IMR-90 (cell line): Measurements from ENCODE around the gene DOK6. TPM values are rescaled to one million over a fixed set of nuclear protein-coding genes. Genes with fewer than 3 reads are reported as not detected.

Experiments used
- ATAC-seq: fragments of 200-7000 bp; cut with Tn5 transposase; 2 replicates; pipeline ENCODE4 v1.9.1; 2020; ENCODE audit warnings: low read depth, mild to moderate bottlenecking, moderate library complexity
- BruUV-seq: library from RNA; stranded (reverse); fragments of 400-500 nt; replicated peaks from 2 replicates; lab custom pipeline; 2021; lab: Mats Ljungman, UMichigan
- CTCF ChIA-PET: fragments of 300-600 bp; formaldehyde crosslinking; extraction: SDS; loops from one replicate; lab custom pipeline; 2021; ENCODE audit warnings: antibody characterized with exemption; lab: Yijun Ruan, JAX
- POLR2A ChIA-PET: fragments of 300-600 bp; sonication (Branson Sonifier 250); formaldehyde crosslinking; loops from one replicate; lab custom pipeline; 2022; ENCODE audit warnings: antibody characterized with exemption; ENCODE audit not compliant: unreplicated experiment; lab: Charles Lee
- DNase-seq: peaks from one replicate; pipeline ENCODE4 v3.0.0; 2013
- H2AFZ ChIP-seq: replicated peaks from 2 replicates; pipeline ENCODE3; 2013; ENCODE audit warnings: low read length, mild to moderate bottlenecking; ENCODE audit not compliant: poor library complexity
- H2AK5ac ChIP-seq: 2 replicates; pipeline ENCODE4 v1.6.1; 2013; ENCODE audit warnings: low read depth, low read length, inconsistent platforms
- H2AK9ac ChIP-seq: replicated peaks from 2 replicates; pipeline ENCODE3; 2013; ENCODE audit warnings: mild to moderate bottlenecking, low read depth, low read length, moderate library complexity; ENCODE audit not compliant: poor library complexity
- H2BK120ac ChIP-seq: 2 replicates; pipeline ENCODE4 v1.6.1; 2013; ENCODE audit warnings: low read depth, low read length, inconsistent platforms
- H2BK15ac ChIP-seq: 3 replicates; pipeline ENCODE4 v1.6.1; 2013; ENCODE audit warnings: low read depth, low read length, inconsistent platforms
- H2BK20ac ChIP-seq: 2 replicates; pipeline ENCODE4 v1.6.1; 2013; ENCODE audit warnings: low read depth, mild to moderate bottlenecking, inconsistent platforms, low read length, moderate library complexity
- H2BK5ac ChIP-seq: 2 replicates; pipeline ENCODE4 v1.6.1; 2013; ENCODE audit warnings: mild to moderate bottlenecking, low read depth, low read length, inconsistent platforms; ENCODE audit not compliant: poor library complexity, severe bottlenecking
- H3K14ac ChIP-seq: replicated peaks from 2 replicates; pipeline ENCODE4 v1.6.1; 2013; ENCODE audit warnings: low read depth, low read length, inconsistent platforms
- H3K18ac ChIP-seq: 2 replicates; pipeline ENCODE4 v1.6.1; 2013; ENCODE audit warnings: low read depth, low read length, control low read depth
- H3K23ac ChIP-seq: 2 replicates; pipeline ENCODE4 v1.6.1; 2013; ENCODE audit warnings: low read depth, low read length, inconsistent platforms
- H3K27ac ChIP-seq: 2 replicates; pipeline ENCODE4 v1.5.1; 2013; ENCODE audit warnings: mild to moderate bottlenecking, control low read depth, low read length; ENCODE audit not compliant: insufficient read depth
- H3K27me3 ChIP-seq: 2 replicates; pipeline ENCODE4 v1.6.1; 2013; ENCODE audit warnings: low read length; ENCODE audit not compliant: control insufficient read depth, insufficient read depth
- H3K36me3 ChIP-seq: 2 replicates; pipeline ENCODE4 v1.6.1; 2013; ENCODE audit warnings: low read length, mixed read lengths; ENCODE audit not compliant: control insufficient read depth, insufficient read depth
- H3K4ac ChIP-seq: 2 replicates; pipeline ENCODE4 v1.6.1; 2013; ENCODE audit warnings: low read depth, low read length, inconsistent platforms
- H3K4me1 ChIP-seq: 2 replicates; pipeline ENCODE4 v1.6.1; 2013; ENCODE audit warnings: low read length, mixed read lengths; ENCODE audit not compliant: control insufficient read depth, insufficient read depth
- H3K4me2 ChIP-seq: 2 replicates; pipeline ENCODE4 v1.6.1; 2013; ENCODE audit warnings: low read depth, mild to moderate bottlenecking, control low read depth, low read length, moderate library complexity
- H3K4me3 ChIP-seq: 2 replicates; pipeline ENCODE4 v1.5.1; 2013; ENCODE audit warnings: low read depth, mild to moderate bottlenecking, control low read depth, low read length, moderate library complexity; ENCODE audit not compliant: insufficient read depth
- H3K56ac ChIP-seq: 2 replicates; pipeline ENCODE4 v1.6.1; 2013; ENCODE audit warnings: low read length, inconsistent platforms; ENCODE audit not compliant: insufficient read depth; ENCODE audit errors: extremely low read depth
- H3K79me1 ChIP-seq, 2 experiments: 2 replicates each; pipeline ENCODE4 v1.6.1; 2013; ENCODE audit warnings: low read length in 2 of 2, inconsistent platforms in 1 of 2, low read depth in 1 of 2
- H3K9ac ChIP-seq: 2 replicates; pipeline ENCODE4 v1.6.1; 2013; ENCODE audit warnings: low read depth, low read length, control low read depth
- H3K9me1 ChIP-seq: 2 replicates; pipeline ENCODE4 v1.6.1; 2013; ENCODE audit warnings: low read length, inconsistent platforms; ENCODE audit not compliant: insufficient read depth
- H3K9me3 ChIP-seq: 2 replicates; pipeline ENCODE4 v1.6.1; 2013; ENCODE audit warnings: low read length; ENCODE audit not compliant: control insufficient read depth, insufficient read depth
- H4K20me1 ChIP-seq: 2 replicates; pipeline ENCODE4 v1.6.1; 2013; ENCODE audit warnings: low read length, inconsistent platforms; ENCODE audit not compliant: insufficient read depth
- H4K5ac ChIP-seq: 2 replicates; pipeline ENCODE4 v1.6.1; 2013; ENCODE audit warnings: mild to moderate bottlenecking, low read depth, low read length, control low read depth
- H4K8ac ChIP-seq, 2 experiments: 2 replicates each; pipeline ENCODE4 v1.6.1; 2013; ENCODE audit warnings: low read depth in 2 of 2, low read length in 2 of 2, control low read depth in 1 of 2, inconsistent platforms in 1 of 2
- H4K91ac ChIP-seq: 2 replicates; pipeline ENCODE4 v1.6.1; 2013; ENCODE audit warnings: low read depth, low read length, inconsistent platforms; ENCODE audit not compliant: insufficient read depth
- BHLHE40 ChIP-seq: fragments of 150-350 bp; IDR thresholded peaks from 2 replicates; pipeline ENCODE4 v1.6.1; 2016; ENCODE audit warnings: mild to moderate bottlenecking, low read depth, low read length
- CEBPB ChIP-seq: IDR thresholded peaks from 2 replicates; pipeline ENCODE4 v1.6.1; 2012; ENCODE audit warnings: low read depth, low read length, improper control_type of control experiment
- CHD1 ChIP-seq: IDR thresholded peaks from 2 replicates; pipeline ENCODE4 v1.6.1; 2012; ENCODE audit warnings: low read depth, low read length, improper control_type of control experiment
- ELK1 ChIP-seq: fragments of 150-350 bp; IDR thresholded peaks from 2 replicates; pipeline ENCODE4 v1.6.1; 2016; ENCODE audit warnings: low read depth, mild to moderate bottlenecking, low read length, moderate library complexity, borderline replicate concordance
- FOS ChIP-seq: fragments of 150-350 bp; IDR thresholded peaks from 2 replicates; pipeline ENCODE4 v1.6.1; 2016; ENCODE audit warnings: low read depth, low read length
- MAFK ChIP-seq: IDR thresholded peaks from 2 replicates; pipeline ENCODE4 v1.6.1; 2012; ENCODE audit warnings: low read depth, low read length, improper control_type of control experiment
- MXI1 ChIP-seq: IDR thresholded peaks from 2 replicates; pipeline ENCODE4 v1.6.1; 2012; ENCODE audit warnings: low read depth, mild to moderate bottlenecking, low read length, moderate library complexity, borderline replicate concordance
- NFE2L2 ChIP-seq: fragments of 150-350 bp; IDR thresholded peaks from 2 replicates; pipeline ENCODE4 v1.6.1; 2016; ENCODE audit warnings: low read depth, mild to moderate bottlenecking, low read length
- POLR2A ChIP-seq: IDR thresholded peaks from 2 replicates; pipeline ENCODE4 v1.6.1; 2012; ENCODE audit warnings: mild to moderate bottlenecking, low read depth, low read length
- RAD21 ChIP-seq: IDR thresholded peaks from 2 replicates; pipeline ENCODE4 v1.6.1; 2012; ENCODE audit warnings: low read length, improper control_type of control experiment
- SMC3 ChIP-seq: fragments of 150-350 bp; IDR thresholded peaks from 2 replicates; pipeline ENCODE4 v1.6.1; 2016; ENCODE audit warnings: low read depth, mild to moderate bottlenecking, antibody characterized with exemption, low read length, moderate library complexity
- WGBS, 2 experiments: methylation state at CpG; one replicate each; pipeline versions ENCODE4 v1.1.5 to v1.1.7; 2013; ENCODE audit warnings: missing lambda C conversion rate in 2 of 2; ENCODE audit not compliant: insufficient read length in 1 of 2; ENCODE audit errors: extremely low coverage in 2 of 2; 5-methylcytosine and 5-hydroxymethylcytosine counted together
- dilution Hi-C: fragments of 300-500 bp; cut with HindIII; formaldehyde crosslinking; loops from one replicate; pipeline ENCODE4 v1.14.3; 2018; ENCODE audit warnings: low sequenced_read_pairs; ENCODE audit not compliant: unreplicated experiment
- in situ Hi-C: fragments of 300-500 bp; cut with MboI; formaldehyde crosslinking; loops from 3 replicates; pipeline ENCODE4 v1.14.3; 2019; ENCODE audit warnings: low sequenced_read_pairs, inconsistent platforms, mixed read lengths
- intact Hi-C: fragments of 100-400 bp; cut with micrococcal nuclease; formaldehyde crosslinking; loops from 2 replicates; pipeline ENCODE4 v1.10.0; 2022
- polyA plus RNA-seq, 3 experiments: library from polyadenylated mRNA; depleted of rRNA; stranded (reverse); fragments of >200 nt; gene quantifications; 2 replicates each; pipeline ENCODE4 v1.2.3, GENCODE V29; 2012; ENCODE audit warnings: low replicate concordance in 1 of 3
- total RNA-seq: library from RNA; depleted of rRNA; stranded (reverse); fragments of >200 nt; gene quantifications from 2 replicates; pipeline ENCODE4 v1.2.3, GENCODE V29; 2012

The DOK6 gene
- total and polyA plus RNA-seq, 2 of the 4 experiments (the other 2 are of a cell fraction), result 1.9 to 2.7 TPM

GRCh38 chr18:69684789-69685188, 284.1 kb downstream of the DOK6 start:
- Histone ChIP-seq H4K91ac (no peak overlapping the region), H3K18ac (no peak overlapping the region), H3K27ac (no peak overlapping the region), H2AK5ac (no peak overlapping the region), H3K56ac (no peak overlapping the region), H2BK5ac (no peak overlapping the region), H2BK120ac (no peak overlapping the region), H3K4me3 (no peak overlapping the region), H3K9me3 (no peaks in the 10 kb centered on the region), H3K9ac (no peak overlapping the region), H3K36me3 (no peaks in the 10 kb centered on the region), H4K8ac (no peak overlapping the region), H2AFZ (no peak overlapping the region), H3K23ac (no peak overlapping the region), H2AK9ac (no peak overlapping the region), H4K5ac (no peak overlapping the region), H3K27me3 (no peaks in the 10 kb centered on the region), H2BK15ac (no peak overlapping the region), H3K9me1 (no peaks in the 10 kb centered on the region), H3K14ac (no peak overlapping the region), H2BK20ac (no peak overlapping the region), H3K4me1 (peaks cover 4% of the 10 kb centered on the region; the same call in 1 of the 2 replicates), H3K4ac (no peak overlapping the region), H3K4me2 (no peak overlapping the region), H3K79me1 (no peaks in the 10 kb centered on the region), H4K20me1 (no peaks in the 10 kb centered on the region)
- no CpG with 5 or more reads among the region's 2 CpGs for WGBS, 2 experiments
- ChIA-PET CTCF (no interaction called here), POLR2A (no interaction called here)
- no peak for DNase-seq
- in situ Hi-C loops (no loop called here), intact Hi-C loops (loop anchor here (10.0 kb wide), 2 partner anchors 160 to 840 kb away; no protein-coding TSS in a partner anchor), dilution Hi-C loops (no loop called here)
- BruUV-seq, result no TSS peak
- ATAC-seq, result no peak
- TF ChIP-seq NFE2L2 (no peak), CHD1 (no peak), MXI1 (no peak), FOS (no peak), ELK1 (no peak), RAD21 (no peak), SMC3 (no peak), POLR2A (no peak), MAFK (no peak), BHLHE40 (no peak), CEBPB (no peak)
